ENCODE measurements around the gene PDE1A. TPM values are rescaled to one million over a fixed set of nuclear protein-coding genes. Genes with fewer than 3 reads are reported as not detected.

The PDE1A gene
- total RNA-seq, 2 experiments from 2014 or later, result not detected

GRCh38 chr2:182406221-182406620 lies 20.6 kb downstream of the PDE1A start:
- TF ChIP-seq CTCF (IDR thresholded peaks at IDR 0.05), result no peak
- POLR2A ChIA-PET, result no interaction called here
- intact Hi-C loops (cut with DNase I, micrococcal nuclease), result no loop called here

DNA sequence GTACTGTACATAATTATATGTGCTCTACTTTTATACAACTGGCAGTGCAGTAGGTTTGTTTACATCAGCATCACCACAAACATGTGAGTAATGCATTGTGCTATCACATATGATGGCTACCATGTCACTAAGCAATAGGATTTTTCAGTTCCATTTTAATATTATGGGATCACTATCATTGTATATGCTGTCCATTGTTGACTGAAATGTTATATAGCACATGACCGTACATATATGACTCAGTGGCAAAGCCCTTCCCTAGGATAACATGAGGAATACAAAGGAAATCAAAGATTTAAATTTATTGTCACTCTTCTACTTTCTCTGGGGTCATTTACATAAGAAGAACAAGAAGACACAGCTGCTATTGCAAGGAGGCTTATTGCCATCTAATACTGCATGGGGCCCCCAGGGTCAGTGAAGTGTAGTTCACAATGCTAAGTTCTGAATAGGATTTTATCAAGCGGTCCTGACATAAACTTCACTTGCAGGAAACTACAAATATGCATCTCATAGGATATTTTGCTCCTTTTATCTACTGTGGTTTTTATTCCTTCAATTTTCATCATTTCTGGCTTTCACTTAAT lies 21.8 kb downstream of the PDE1A start:
- no peaks in the 10 kb centered on the region for H3K9me3 Mint-ChIP-seq
- Histone ChIP-seq H3K36me3 (ENCODE audit: insufficient read depth, low read length) (no peaks in the 10 kb centered on the region), H3K27ac (ENCODE audit: low read depth in 1 of 2, low read length in 2 of 2) (no peak overlapping the region), H3K9me3 (ENCODE audit: control insufficient read depth in 1 of 2, insufficient read depth in 1 of 2, low read length in 2 of 2) (no peaks in the 10 kb centered on the region), H3K4me3 (ENCODE audit: low read length) (no peak overlapping the region), H3K4me1 (ENCODE audit: insufficient read depth, low read length) (no peaks in the 10 kb centered on the region), H3K27me3 (ENCODE audit: control insufficient read depth in 1 of 2, insufficient read depth in 2 of 2, low read length in 2 of 2) (no peaks in the 10 kb centered on the region)
- H3K4me3 Mint-ChIP-seq, result no peak overlapping the region
- no peak for ATAC-seq (ENCODE audit: poor library complexity)
- no peak overlapping the region for H3K27ac Mint-ChIP-seq
- intact Hi-C loops (cut with DNase I, micrococcal nuclease), result no loop called here
- H3K36me3 Mint-ChIP-seq (ENCODE audit: low read depth), result no peaks in the 10 kb centered on the region
- DNase-seq, result no peak
- CTCF ChIA-PET, result no interaction called here
- no peak for TF ChIP-seq CTCF (IDR thresholded peaks at IDR 0.05)
- POLR2A ChIA-PET, result no interaction called here
- no peaks in the 10 kb centered on the region for H3K27me3 Mint-ChIP-seq
- H3K4me1 Mint-ChIP-seq (ENCODE audit: low read depth), result no peaks in the 10 kb centered on the region

More at GRCh38 chr2:182406221-182406620, 20.6 kb downstream of the PDE1A start:
- no peak overlapping the region for H3K4me3 Mint-ChIP-seq
- Histone ChIP-seq H3K9me3 (ENCODE audit: control insufficient read depth in 1 of 2, insufficient read depth in 1 of 2, low read length in 2 of 2) (no peaks in the 10 kb centered on the region), H3K27me3 (ENCODE audit: control insufficient read depth in 1 of 2, insufficient read depth in 2 of 2, low read length in 2 of 2) (no peaks in the 10 kb centered on the region), H3K4me1 (ENCODE audit: insufficient read depth, low read length) (no peaks in the 10 kb centered on the region), H3K4me3 (ENCODE audit: low read length) (no peak overlapping the region), H3K36me3 (ENCODE audit: insufficient read depth, low read length) (no peaks in the 10 kb centered on the region), H3K27ac (ENCODE audit: low read depth in 1 of 2, low read length in 2 of 2) (no peak overlapping the region)
- CTCF ChIA-PET, result no interaction called here
- H3K36me3 Mint-ChIP-seq (ENCODE audit: low read depth), result no peaks in the 10 kb centered on the region
- H3K9me3 Mint-ChIP-seq, result no peaks in the 10 kb centered on the region
- H3K4me1 Mint-ChIP-seq (ENCODE audit: low read depth), result no peaks in the 10 kb centered on the region
- H3K27ac Mint-ChIP-seq, result no peak overlapping the region
- ATAC-seq (ENCODE audit: poor library complexity), result no peak
- H3K27me3 Mint-ChIP-seq, result no peaks in the 10 kb centered on the region
- DNase-seq, result no peak

GRCh38 chr2:182404092-182404491 lies 22.7 kb downstream of the PDE1A start:
- Mint-ChIP-seq H3K27ac (no peak overlapping the region), H3K9me3 (no peaks in the 10 kb centered on the region), H3K36me3 (ENCODE audit: low read depth) (no peaks in the 10 kb centered on the region), H3K4me1 (ENCODE audit: low read depth) (no peaks in the 10 kb centered on the region), H3K4me3 (no peak overlapping the region), H3K27me3 (no peaks in the 10 kb centered on the region)
- ChIA-PET CTCF (no interaction called here), POLR2A (no interaction called here)
- intact Hi-C loops (cut with DNase I, micrococcal nuclease), result no loop called here
- Histone ChIP-seq H3K27ac (ENCODE audit: low read depth in 1 of 2, low read length in 2 of 2) (no peak overlapping the region), H3K4me3 (ENCODE audit: low read length) (no peak overlapping the region), H3K4me1 (ENCODE audit: insufficient read depth, low read length) (no peaks in the 10 kb centered on the region), H3K27me3 (ENCODE audit: control insufficient read depth in 1 of 2, insufficient read depth in 2 of 2, low read length in 2 of 2) (no peaks in the 10 kb centered on the region), H3K36me3 (ENCODE audit: insufficient read depth, low read length) (no peaks in the 10 kb centered on the region), H3K9me3 (ENCODE audit: control insufficient read depth in 1 of 2, insufficient read depth in 1 of 2, low read length in 2 of 2) (no peaks in the 10 kb centered on the region)
- ATAC-seq (ENCODE audit: poor library complexity) (no peak), DNase-seq (no peak)
- TF ChIP-seq CTCF (IDR thresholded peaks at IDR 0.05), result no peak
